GM18873 (cell line): Measurements from ENCODE around the gene GAD1.

ENCODE experiments used
- ATAC-seq: cut with Tn5 transposase; IDR thresholded peaks from one replicate; pipeline ENCODE4 v1.9.1; 2021; ENCODE audit warnings: mild to moderate bottlenecking, moderate library complexity, moderate number of reproducible peaks; ENCODE audit not compliant: unreplicated experiment, low FRiP score

GAD1 gene

GRCh38 chr2:170887496-170887895 lies 70.8 kb downstream of the GAD1 start:
- no peak for ATAC-seq

DNA sequence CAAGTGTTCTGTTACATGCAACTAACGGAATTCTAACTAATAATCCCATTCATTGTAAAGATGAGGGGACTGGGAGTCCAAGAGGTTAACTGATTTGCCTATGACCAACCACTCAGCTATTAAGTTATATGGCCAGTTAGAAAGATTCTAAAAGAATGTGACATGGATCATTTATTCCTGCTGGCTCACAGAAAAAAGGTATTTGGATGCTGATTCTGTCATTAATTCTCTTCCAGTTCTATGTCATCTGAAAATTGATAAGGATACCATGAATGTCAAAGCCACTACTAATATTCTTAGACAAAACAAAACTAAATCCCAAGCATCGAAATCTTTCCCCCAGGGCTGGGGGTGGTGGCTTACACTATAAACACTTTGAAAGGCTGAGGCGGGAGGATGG lies 71.2 kb downstream of the GAD1 start:
- no peak for ATAC-seq

GRCh38 chr2:170891893-170892292 lies 75.2 kb downstream of the GAD1 start:
- no peak for ATAC-seq

GRCh38 chr2:170892391-170892951 lies 75.8 kb downstream of the GAD1 start:
- no peak for ATAC-seq

GRCh38 chr2:170895023-170895757 lies 78.5 kb downstream of the GAD1 start:
- ATAC-seq: no peak

DNA sequence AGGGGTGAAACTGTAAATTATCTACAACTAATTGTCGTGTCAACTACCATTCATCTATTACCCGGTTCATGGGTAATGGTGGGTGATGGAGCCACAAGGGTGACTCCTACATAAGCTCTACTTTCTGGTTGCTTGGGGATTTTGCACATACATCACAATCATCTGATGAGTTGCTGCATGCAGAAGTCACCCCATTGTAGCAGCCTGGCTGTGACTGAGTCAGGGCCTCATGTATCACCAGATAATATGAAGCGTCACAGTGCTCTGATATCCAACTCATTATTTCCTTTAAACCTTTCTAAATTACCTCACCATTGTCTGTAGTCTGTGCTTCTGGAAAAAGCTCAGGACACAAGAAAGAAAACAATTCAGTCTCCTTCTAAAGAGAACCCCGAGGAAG lies 79.9 kb downstream of the GAD1 start:
- ATAC-seq: no peak

DNA sequence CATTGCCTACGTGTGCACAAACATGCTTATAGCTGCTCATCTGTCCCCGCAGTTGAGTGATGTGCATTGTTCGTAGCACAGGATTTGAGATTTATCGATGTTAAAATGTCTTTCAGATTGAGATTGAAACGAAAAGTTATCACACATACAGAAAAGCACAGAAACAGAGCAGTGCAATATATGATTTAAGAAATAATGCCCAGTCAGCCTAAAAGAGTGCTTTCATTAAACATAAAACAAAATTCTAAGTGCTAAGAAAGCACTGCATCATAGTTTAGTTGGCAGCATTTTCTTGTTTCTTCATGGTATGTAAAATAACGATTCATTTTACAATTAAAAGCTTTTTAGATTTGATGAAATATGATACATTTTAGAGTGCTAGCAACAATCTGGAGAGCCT lies 80.4 kb downstream of the GAD1 start:
- ATAC-seq: no peak

DNA sequence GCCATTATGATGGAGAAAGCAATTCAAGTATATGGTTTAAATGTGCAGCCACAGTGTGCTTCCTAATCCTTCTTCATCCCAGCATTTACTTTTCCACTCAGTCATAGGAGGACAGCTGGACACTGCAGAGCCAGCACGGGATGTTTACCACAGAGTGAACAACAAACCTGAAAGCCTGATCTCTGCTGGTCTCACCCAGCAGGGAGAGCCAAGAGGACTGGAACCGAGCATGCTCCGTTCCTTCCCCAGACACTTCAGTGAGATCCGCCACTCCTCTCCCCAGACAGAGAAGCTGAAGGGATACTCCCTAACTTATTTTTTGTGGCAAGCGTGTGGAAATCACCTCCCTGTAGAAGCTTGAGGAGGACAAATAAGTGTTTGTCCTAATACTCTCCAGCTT lies 89.2 kb downstream of the GAD1 start:
- ATAC-seq: no peak
